HL-60 (cell line): ENCODE measurements around the gene ABCC1.

Source experiments
- DNase-seq, 2 experiments: peaks; one replicate each; pipeline ENCODE4 v3.0.0-alpha.2; 2010 to 2020; ENCODE audit warnings: low read depth in 1 of 2, low spot score in 1 of 2
- H3K27ac ChIP-seq: fragments of 250-450 bp; sonication (Bioruptor Pico); replicated peaks from 2 replicates; pipeline ENCODE4 v1.5.1; 2020; ENCODE audit warnings: mild to moderate bottlenecking, moderate library complexity
- H3K27me3 ChIP-seq: fragments of 250-450 bp; sonication (Bioruptor Pico); 2 replicates; pipeline ENCODE4 v1.5.1; 2021; ENCODE audit warnings: mild to moderate bottlenecking, moderate library complexity; ENCODE audit not compliant: insufficient read depth, poor library complexity, severe bottlenecking
- H3K4me3 ChIP-seq: replicated peaks from 2 replicates; pipeline ENCODE4 v1.5.1; 2011; ENCODE audit warnings: mild to moderate bottlenecking, control low read depth, low read length; ENCODE audit not compliant: insufficient read depth
- GABPA ChIP-seq: IDR thresholded peaks from 2 replicates; pipeline ENCODE4 v1.6.1; 2012; ENCODE audit warnings: low read depth
- POLR2AphosphoS5 ChIP-seq: IDR thresholded peaks from 2 replicates; pipeline ENCODE4 v1.6.1; 2012; ENCODE audit warnings: low read depth
- SPI1 ChIP-seq: IDR thresholded peaks from 2 replicates; pipeline ENCODE4 v1.6.1; 2012; ENCODE audit warnings: low read depth, mild to moderate bottlenecking, borderline replicate concordance
- TF ChIP-seq, protein P1 (sequence below): IDR thresholded peaks from one replicate; pipeline ENCODE4 v1.5.1; 2011; ENCODE audit warnings: low read length, control low read depth, inconsistent platforms; ENCODE audit not compliant: insufficient read depth
- TF ChIP-seq, protein P2 (sequence below): IDR thresholded peaks from 2 replicates; pipeline ENCODE4 v1.6.1; 2012; ENCODE audit warnings: low read depth; ENCODE audit not compliant: insufficient replicate concordance

ABCC1 gene

DNA sequence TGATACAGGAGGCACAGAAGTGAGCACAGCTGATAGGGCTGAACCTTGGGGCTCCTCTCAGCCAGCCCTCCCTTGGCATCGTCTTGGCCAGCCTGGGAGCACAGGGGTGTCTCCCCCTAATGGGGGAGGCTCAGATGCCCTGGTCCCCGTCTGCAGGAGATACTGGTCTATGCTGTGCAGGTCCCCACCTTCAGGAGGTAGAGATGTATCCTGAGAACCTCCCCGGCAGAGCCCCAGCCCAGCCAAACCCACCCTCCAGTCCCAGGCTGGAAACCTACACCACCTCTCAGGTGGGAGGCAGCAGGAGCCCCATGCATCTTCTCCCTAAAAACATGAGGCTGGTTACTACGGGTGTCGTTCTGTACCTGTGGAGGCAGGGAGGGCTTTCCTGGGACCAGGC lies 235.2 kb downstream of the ABCC1 start:
- TF ChIP-seq POLR2AphosphoS5 (no peak), SPI1 (no peak)

GRCh38 chr16:16185095-16185494 lies 235.7 kb downstream of the ABCC1 start:
- H3K27ac ChIP-seq = no peak overlapping the region
- DNase-seq = no peak
- H3K4me3 ChIP-seq = no peak overlapping the region
- TF ChIP-seq, protein P1, sequence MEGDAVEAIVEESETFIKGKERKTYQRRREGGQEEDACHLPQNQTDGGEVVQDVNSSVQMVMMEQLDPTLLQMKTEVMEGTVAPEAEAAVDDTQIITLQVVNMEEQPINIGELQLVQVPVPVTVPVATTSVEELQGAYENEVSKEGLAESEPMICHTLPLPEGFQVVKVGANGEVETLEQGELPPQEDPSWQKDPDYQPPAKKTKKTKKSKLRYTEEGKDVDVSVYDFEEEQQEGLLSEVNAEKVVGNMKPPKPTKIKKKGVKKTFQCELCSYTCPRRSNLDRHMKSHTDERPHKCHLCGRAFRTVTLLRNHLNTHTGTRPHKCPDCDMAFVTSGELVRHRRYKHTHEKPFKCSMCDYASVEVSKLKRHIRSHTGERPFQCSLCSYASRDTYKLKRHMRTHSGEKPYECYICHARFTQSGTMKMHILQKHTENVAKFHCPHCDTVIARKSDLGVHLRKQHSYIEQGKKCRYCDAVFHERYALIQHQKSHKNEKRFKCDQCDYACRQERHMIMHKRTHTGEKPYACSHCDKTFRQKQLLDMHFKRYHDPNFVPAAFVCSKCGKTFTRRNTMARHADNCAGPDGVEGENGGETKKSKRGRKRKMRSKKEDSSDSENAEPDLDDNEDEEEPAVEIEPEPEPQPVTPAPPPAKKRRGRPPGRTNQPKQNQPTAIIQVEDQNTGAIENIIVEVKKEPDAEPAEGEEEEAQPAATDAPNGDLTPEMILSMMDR = no peak
- no peak for TF ChIP-seq POLR2AphosphoS5
- no peak for TF ChIP-seq SPI1
- H3K27me3 ChIP-seq = no peaks in the 10 kb centered on the region

More for the DNA sequence above, 235.2 kb downstream of the ABCC1 start:
- Histone ChIP-seq H3K4me3 (no peak overlapping the region), H3K27ac (no peak overlapping the region), H3K27me3 (no peaks in the 10 kb centered on the region)
- DNase-seq = no peak

DNA sequence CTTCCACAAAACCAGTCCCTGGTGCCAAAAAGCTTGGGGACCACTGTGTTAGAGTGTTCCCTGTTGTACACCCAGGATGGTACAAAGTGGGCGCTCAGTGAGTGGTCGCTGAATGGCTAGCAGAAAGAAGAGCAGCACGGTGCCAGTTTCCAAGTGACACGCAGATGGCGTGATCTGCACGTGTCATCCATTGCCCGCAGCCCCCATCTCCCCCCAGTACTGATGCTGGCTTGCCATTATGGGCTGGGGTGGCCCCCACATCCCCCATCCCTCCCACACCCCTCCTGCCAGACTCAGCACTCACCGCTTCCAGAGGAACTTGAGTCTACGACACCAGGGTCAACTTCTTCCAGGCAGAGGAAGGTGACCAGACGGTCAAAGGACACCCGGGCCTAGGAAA lies 237.4 kb downstream of the ABCC1 start:
- TF ChIP-seq, protein P1 = no peak
- TF ChIP-seq POLR2AphosphoS5 (no peak), GABPA (no peak), SPI1 (no peak)
- TF ChIP-seq, protein P2, sequence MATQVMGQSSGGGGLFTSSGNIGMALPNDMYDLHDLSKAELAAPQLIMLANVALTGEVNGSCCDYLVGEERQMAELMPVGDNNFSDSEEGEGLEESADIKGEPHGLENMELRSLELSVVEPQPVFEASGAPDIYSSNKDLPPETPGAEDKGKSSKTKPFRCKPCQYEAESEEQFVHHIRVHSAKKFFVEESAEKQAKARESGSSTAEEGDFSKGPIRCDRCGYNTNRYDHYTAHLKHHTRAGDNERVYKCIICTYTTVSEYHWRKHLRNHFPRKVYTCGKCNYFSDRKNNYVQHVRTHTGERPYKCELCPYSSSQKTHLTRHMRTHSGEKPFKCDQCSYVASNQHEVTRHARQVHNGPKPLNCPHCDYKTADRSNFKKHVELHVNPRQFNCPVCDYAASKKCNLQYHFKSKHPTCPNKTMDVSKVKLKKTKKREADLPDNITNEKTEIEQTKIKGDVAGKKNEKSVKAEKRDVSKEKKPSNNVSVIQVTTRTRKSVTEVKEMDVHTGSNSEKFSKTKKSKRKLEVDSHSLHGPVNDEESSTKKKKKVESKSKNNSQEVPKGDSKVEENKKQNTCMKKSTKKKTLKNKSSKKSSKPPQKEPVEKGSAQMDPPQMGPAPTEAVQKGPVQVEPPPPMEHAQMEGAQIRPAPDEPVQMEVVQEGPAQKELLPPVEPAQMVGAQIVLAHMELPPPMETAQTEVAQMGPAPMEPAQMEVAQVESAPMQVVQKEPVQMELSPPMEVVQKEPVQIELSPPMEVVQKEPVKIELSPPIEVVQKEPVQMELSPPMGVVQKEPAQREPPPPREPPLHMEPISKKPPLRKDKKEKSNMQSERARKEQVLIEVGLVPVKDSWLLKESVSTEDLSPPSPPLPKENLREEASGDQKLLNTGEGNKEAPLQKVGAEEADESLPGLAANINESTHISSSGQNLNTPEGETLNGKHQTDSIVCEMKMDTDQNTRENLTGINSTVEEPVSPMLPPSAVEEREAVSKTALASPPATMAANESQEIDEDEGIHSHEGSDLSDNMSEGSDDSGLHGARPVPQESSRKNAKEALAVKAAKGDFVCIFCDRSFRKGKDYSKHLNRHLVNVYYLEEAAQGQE = no peak
- Histone ChIP-seq H3K27ac (no peak overlapping the region), H3K4me3 (no peak overlapping the region), H3K27me3 (no peaks in the 10 kb centered on the region)
- no peak for DNase-seq

DNA sequence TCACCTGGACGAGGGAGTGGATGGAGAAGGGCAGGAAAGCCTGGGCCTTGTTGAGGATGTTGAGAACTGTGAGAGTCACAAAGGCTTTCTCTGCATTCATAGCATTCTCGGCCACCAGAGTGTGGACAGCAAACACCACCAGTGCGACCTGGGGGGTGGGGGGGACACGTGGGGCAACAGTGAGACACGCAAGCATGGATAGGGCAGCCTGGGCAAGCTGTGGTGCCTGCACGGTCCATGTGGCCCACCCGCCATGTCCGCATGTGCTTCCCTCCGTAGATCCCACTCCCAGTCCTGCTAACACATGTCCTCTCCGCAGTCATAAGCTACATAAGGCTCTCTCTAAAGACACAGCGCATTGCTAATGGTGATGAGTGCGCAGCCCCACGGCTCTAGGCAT lies 239.4 kb downstream of the ABCC1 start:
- Histone ChIP-seq H3K27ac (no peak overlapping the region), H3K27me3 (no peaks in the 10 kb centered on the region), H3K4me3 (no peak overlapping the region)
- TF ChIP-seq, protein P1 = no peak
- DNase-seq = no peak

DNA sequence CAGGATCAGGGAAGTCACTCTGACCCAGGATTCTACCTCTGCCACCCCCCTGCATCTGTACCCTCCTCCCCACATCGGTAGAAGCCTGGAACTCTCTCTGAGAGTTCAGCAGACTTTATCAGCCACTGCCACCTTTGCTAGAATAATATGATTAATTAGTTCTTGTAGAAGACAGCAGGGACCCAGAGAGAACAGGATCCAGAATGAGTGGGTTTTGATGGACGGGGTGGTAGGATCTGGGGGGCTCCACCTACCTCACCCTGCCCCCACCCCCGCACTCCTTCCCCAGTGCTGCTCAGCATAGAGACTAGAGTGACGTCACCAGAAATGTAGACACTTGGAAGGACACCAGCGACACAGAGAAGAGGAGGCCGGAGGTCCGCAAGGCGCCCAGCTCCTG lies 240.4 kb downstream of the ABCC1 start:
- no peak for DNase-seq
- no peak overlapping the region for H3K27ac ChIP-seq
- TF ChIP-seq, protein P1 = no peak
- no peak for TF ChIP-seq SPI1
- no peak for TF ChIP-seq POLR2AphosphoS5
- TF ChIP-seq, protein P2 = no peak
- TF ChIP-seq GABPA = no peak
- H3K4me3 ChIP-seq = no peak overlapping the region
- no peaks in the 10 kb centered on the region for H3K27me3 ChIP-seq
